A549 (cell line): ENCODE data around the gene SKIL. TPM values are rescaled to one million over a fixed set of nuclear protein-coding genes. Genes with fewer than 3 reads are reported as not detected.

Experiments
- ATAC-seq, 2 experiments: fragments of 200-7000 bp in 1 of 2; fragments of >200 bp in 1 of 2; cut with Nextera tagmentation in 1 of 2; cut with Tn5 transposase in 1 of 2; 3 replicates each; pipeline versions ENCODE4 v1.8.0 to v1.9.1; 2018 to 2020; ENCODE audit warnings: mild to moderate bottlenecking in 1 of 2, moderate library complexity in 1 of 2
- CTCF ChIA-PET: fragments of 300-600 bp; sonication (Branson Sonifier 250); formaldehyde crosslinking; extraction: SDS; loops from one replicate; lab custom pipeline; 2021; ENCODE audit warnings: antibody characterized with exemption, inconsistent platforms; lab: Yijun Ruan, JAX
- POLR2A ChIA-PET: fragments of 350-600 bp; formaldehyde crosslinking; extraction: SDS; loops from one replicate; lab custom pipeline; 2021; ENCODE audit warnings: antibody characterized with exemption, inconsistent platforms; lab: Yijun Ruan, JAX
- DNase-seq, 2 experiments: peaks; one replicate each; pipeline versions ENCODE4 v3.0.0 to v3.0.0-alpha.2; 2011 to 2016; ENCODE audit warnings: low read depth in 1 of 2, low spot score in 1 of 2
- FAIRE-seq: peaks from 2 replicates; lab custom pipeline; 2011; peaks lifted over from hg19 to GRCh38; lab: Jason Lieb, UNC
- H3K27ac ChIP-seq, 2 experiments: fragments of >200 bp; sonication (Bioruptor Twin); formaldehyde crosslinking; 3 replicates each; pipeline ENCODE4 v1.5.1; 2016 to 2017
- H3K4me1 ChIP-seq: fragments of >200 bp; sonication (Bioruptor Twin); formaldehyde crosslinking; 3 replicates; pipeline ENCODE4 v1.6.1; 2016
- H3K4me2 ChIP-seq: fragments of >200 bp; sonication (Bioruptor Twin); formaldehyde crosslinking; 3 replicates; pipeline ENCODE4 v1.6.1; 2016
- H3K4me3 ChIP-seq: fragments of >200 bp; sonication (Bioruptor Twin); formaldehyde crosslinking; 3 replicates; pipeline ENCODE4 v1.5.1; 2016
- H3K9me3 ChIP-seq: fragments of >200 bp; sonication (Bioruptor Twin); formaldehyde crosslinking; 3 replicates; pipeline ENCODE4 v1.6.1; 2016
- BCL3 ChIP-seq: fragments of >200 bp; sonication (Bioruptor Twin); formaldehyde crosslinking; IDR thresholded peaks from 3 replicates; pipeline ENCODE4 v1.6.1; 2016
- CBX8 ChIP-seq: fragments of 200-600 bp; sonication (generic); IDR thresholded peaks from 2 replicates; pipeline ENCODE4 v1.6.1; 2016
- E2F6 ChIP-seq: IDR thresholded peaks from 2 replicates; pipeline ENCODE4 v1.6.1; 2012; ENCODE audit warnings: low read depth, borderline replicate concordance
- EHF ChIP-seq: fragments of 250-450 bp; sonication (Bioruptor Pico); IDR thresholded peaks from 2 replicates; pipeline ENCODE4 v1.5.0; 2020; ENCODE audit warnings: mild to moderate bottlenecking
- EHMT2 ChIP-seq: fragments of 200-600 bp; sonication (generic); IDR thresholded peaks from 2 replicates; pipeline ENCODE4 v1.6.1; 2016; ENCODE audit warnings: antibody characterized with exemption, low read depth, mild to moderate bottlenecking, moderate library complexity
- GATA3 ChIP-seq: IDR thresholded peaks from 2 replicates; pipeline ENCODE4 v1.6.1; 2012; ENCODE audit warnings: borderline replicate concordance
- KDM5A ChIP-seq: fragments of 200-600 bp; sonication (generic); IDR thresholded peaks from 2 replicates; pipeline ENCODE4 v1.6.1; 2016; ENCODE audit warnings: antibody characterized with exemption, mild to moderate bottlenecking
- MYC ChIP-seq: IDR thresholded peaks from 2 replicates; pipeline ENCODE4 v1.6.1; 2012; ENCODE audit warnings: mild to moderate bottlenecking, inconsistent platforms, low read length, improper control_type of control experiment, borderline replicate concordance
- NPAS2 ChIP-seq: fragments of 250-450 bp; sonication (Bioruptor Pico); IDR thresholded peaks from 2 replicates; pipeline ENCODE4 v1.8.0; 2022; ENCODE audit warnings: mild to moderate bottlenecking, moderate library complexity, borderline replicate concordance
- NR3C1 ChIP-seq: fragments of >200 bp; sonication (Bioruptor Twin); formaldehyde crosslinking; IDR thresholded peaks from 3 replicates; pipeline ENCODE4 v1.6.1; 2017
- SMC3 ChIP-seq: fragments of >200 bp; sonication (Bioruptor Twin); formaldehyde crosslinking; IDR thresholded peaks from 3 replicates; pipeline ENCODE4 v1.6.1; 2018; ENCODE audit warnings: inconsistent platforms
- TFCP2L1 ChIP-seq: fragments of 250-450 bp; sonication (Bioruptor Pico); IDR thresholded peaks from 2 replicates; pipeline ENCODE4 v1.5.0; 2021; ENCODE audit warnings: mild to moderate bottlenecking
- TP53 ChIP-seq: fragments of 250-450 bp; sonication (Bioruptor Pico); IDR thresholded peaks from 2 replicates; pipeline ENCODE4 v1.5.0; 2021; ENCODE audit warnings: mild to moderate bottlenecking, moderate library complexity
- ZC3H11A ChIP-seq: fragments of 450-650 bp; IDR thresholded peaks from 2 replicates; pipeline ENCODE4 v1.6.1; 2014; ENCODE audit warnings: antibody characterized with exemption, mild to moderate bottlenecking
- ZFP36 ChIP-seq: fragments of 450-650 bp; IDR thresholded peaks from 2 replicates; pipeline ENCODE4 v1.6.1; 2014; ENCODE audit warnings: borderline replicate concordance; ENCODE audit not compliant: partially characterized antibody
- ZSCAN20 ChIP-seq: fragments of 250-450 bp; sonication (Bioruptor Pico); IDR thresholded peaks from 2 replicates; pipeline ENCODE4 v1.8.0; 2022; ENCODE audit warnings: mild to moderate bottlenecking, moderate library complexity
- polyA plus RNA-seq, 4 experiments: library from polyadenylated mRNA; depleted of rRNA in 3 of 4; stranded (reverse); fragments of >200 nt; fragmentation: RNase III in 1 of 4; extraction: RNeasy Plus Mini Kit Qiagen cat#74134 plus additional on column Dnase treatment in 1 of 4; gene quantifications; 2 replicates in 3 of 4; 3 replicates in 1 of 4; pipeline ENCODE4 v1.2.3, GENCODE V29; 2011 to 2017
- TF ChIP-seq, protein P1 (sequence below): fragments of >200 bp; sonication (Bioruptor Twin); formaldehyde crosslinking; IDR thresholded peaks from 3 replicates; pipeline ENCODE4 v1.5.1; 2016
- TF ChIP-seq, protein P2 (sequence below): fragments of >200 bp; sonication (Bioruptor Twin); formaldehyde crosslinking; IDR thresholded peaks from 2 replicates; pipeline ENCODE4 v1.6.1; 2016
- TF ChIP-seq, protein P3 (sequence below): IDR thresholded peaks from 2 replicates; pipeline ENCODE4 v1.6.1; 2012
- TF ChIP-seq, protein P4 (sequence below): fragments of 450-650 bp; IDR thresholded peaks from 2 replicates; pipeline ENCODE4 v1.6.1; 2014; ENCODE audit warnings: antibody characterized with exemption

Gene SKIL
- polyA plus RNA-seq, 2 of the 4 experiments (the other 2 are of a cell fraction), result 39.6 to 64.2 TPM

DNA sequence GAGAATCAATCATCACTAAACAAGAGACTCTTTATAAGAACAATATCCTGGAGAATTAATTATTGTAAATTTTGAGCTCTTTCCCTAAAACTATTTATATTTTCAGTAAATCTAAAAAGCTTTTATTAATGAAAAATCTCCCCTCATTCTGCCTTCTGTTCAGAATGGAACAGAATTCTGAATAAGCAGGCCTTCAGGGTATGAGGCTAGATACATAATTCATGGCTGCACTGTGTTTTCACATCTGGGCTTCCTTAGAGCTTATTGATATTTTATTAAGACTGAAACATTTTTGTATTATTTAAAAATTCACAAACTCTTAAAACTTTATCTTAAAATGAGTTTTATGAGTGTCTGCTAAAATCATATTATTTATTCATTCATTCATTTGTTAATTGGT, 85.9 kb downstream of the SKIL start:
- ChIA-PET POLR2A (no interaction called here), CTCF (interaction anchor here (1.3 to 2.2 kb wide), 4 partner anchors 9 to 29 kb away, joined by 3 to 6 read pairs (median 4); no protein-coding TSS in a partner anchor)
- Histone ChIP-seq H3K4me1 (no peaks in the 10 kb centered on the region), H3K4me3 (no peak overlapping the region), H3K9me3 (no peaks in the 10 kb centered on the region), H3K27ac (no peak overlapping the region), H3K4me2 (no peak overlapping the region)
- TF ChIP-seq KDM5A, result no peak
- TF ChIP-seq NPAS2 (CRISPR knock-in tag), result no peak
- TF ChIP-seq GATA3, result no peak
- no peak for TF ChIP-seq E2F6
- TF ChIP-seq, protein P1, sequence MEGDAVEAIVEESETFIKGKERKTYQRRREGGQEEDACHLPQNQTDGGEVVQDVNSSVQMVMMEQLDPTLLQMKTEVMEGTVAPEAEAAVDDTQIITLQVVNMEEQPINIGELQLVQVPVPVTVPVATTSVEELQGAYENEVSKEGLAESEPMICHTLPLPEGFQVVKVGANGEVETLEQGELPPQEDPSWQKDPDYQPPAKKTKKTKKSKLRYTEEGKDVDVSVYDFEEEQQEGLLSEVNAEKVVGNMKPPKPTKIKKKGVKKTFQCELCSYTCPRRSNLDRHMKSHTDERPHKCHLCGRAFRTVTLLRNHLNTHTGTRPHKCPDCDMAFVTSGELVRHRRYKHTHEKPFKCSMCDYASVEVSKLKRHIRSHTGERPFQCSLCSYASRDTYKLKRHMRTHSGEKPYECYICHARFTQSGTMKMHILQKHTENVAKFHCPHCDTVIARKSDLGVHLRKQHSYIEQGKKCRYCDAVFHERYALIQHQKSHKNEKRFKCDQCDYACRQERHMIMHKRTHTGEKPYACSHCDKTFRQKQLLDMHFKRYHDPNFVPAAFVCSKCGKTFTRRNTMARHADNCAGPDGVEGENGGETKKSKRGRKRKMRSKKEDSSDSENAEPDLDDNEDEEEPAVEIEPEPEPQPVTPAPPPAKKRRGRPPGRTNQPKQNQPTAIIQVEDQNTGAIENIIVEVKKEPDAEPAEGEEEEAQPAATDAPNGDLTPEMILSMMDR, result no peak
- TF ChIP-seq MYC, result no peak
- TF ChIP-seq BCL3, result no peak
- TF ChIP-seq TP53 (CRISPR knock-in tag), result no peak
- TF ChIP-seq EHMT2, result no peak
- no peak for TF ChIP-seq ZFP36
- TF ChIP-seq, protein P2, sequence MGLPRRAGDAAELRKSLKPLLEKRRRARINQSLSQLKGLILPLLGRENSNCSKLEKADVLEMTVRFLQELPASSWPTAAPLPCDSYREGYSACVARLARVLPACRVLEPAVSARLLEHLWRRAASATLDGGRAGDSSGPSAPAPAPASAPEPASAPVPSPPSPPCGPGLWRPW, result no peak
- no peak for TF ChIP-seq CBX8
- no peak for TF ChIP-seq ZSCAN20
- TF ChIP-seq TFCP2L1, result no peak
- no peak for TF ChIP-seq ZC3H11A
- no peak for TF ChIP-seq SMC3
- TF ChIP-seq NR3C1, result no peak
- no peak for TF ChIP-seq EHF
- TF ChIP-seq, protein P3, sequence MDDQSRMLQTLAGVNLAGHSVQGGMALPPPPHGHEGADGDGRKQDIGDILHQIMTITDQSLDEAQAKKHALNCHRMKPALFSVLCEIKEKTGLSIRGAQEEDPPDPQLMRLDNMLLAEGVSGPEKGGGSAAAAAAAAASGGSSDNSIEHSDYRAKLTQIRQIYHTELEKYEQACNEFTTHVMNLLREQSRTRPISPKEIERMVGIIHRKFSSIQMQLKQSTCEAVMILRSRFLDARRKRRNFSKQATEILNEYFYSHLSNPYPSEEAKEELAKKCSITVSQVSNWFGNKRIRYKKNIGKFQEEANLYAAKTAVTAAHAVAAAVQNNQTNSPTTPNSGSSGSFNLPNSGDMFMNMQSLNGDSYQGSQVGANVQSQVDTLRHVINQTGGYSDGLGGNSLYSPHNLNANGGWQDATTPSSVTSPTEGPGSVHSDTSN, result no peak
- TF ChIP-seq, protein P4, sequence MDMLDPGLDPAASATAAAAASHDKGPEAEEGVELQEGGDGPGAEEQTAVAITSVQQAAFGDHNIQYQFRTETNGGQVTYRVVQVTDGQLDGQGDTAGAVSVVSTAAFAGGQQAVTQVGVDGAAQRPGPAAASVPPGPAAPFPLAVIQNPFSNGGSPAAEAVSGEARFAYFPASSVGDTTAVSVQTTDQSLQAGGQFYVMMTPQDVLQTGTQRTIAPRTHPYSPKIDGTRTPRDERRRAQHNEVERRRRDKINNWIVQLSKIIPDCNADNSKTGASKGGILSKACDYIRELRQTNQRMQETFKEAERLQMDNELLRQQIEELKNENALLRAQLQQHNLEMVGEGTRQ, result no peak
- no peak for FAIRE-seq
- no peak for ATAC-seq
- DNase-seq, result no peak

Other genes with a start within 250 kb of the SKIL start
- gene PHC3, start 176.0 kb upstream of the SKIL start, polyA plus RNA-seq (2011; rRNA removed), result 49.1 and 68.8 TPM in 2 replicates
- 9.6 to 10.8 TPM (median 10.4 TPM) in 3 replicates for gene PHC3, start 176.0 kb upstream of the SKIL start, polyA plus RNA-seq (2017; fragmentation: RNase III; extraction: RNeasy Plus Mini Kit Qiagen cat#74134 plus additional on column Dnase treatment)
- gene PRKCI, start 135.3 kb upstream of the SKIL start, polyA plus RNA-seq (2011; rRNA removed), result 31.2 and 52.6 TPM in 2 replicates
- 19.2 to 20.8 TPM (median 19.7 TPM) in 3 replicates for gene PRKCI, start 135.3 kb upstream of the SKIL start, polyA plus RNA-seq (2017; fragmentation: RNase III; extraction: RNeasy Plus Mini Kit Qiagen cat#74134 plus additional on column Dnase treatment)
- gene CLDN11, start 61.2 kb downstream of the SKIL start, polyA plus RNA-seq (2011; rRNA removed), result 0.42 and 0.44 TPM in 2 replicates
- gene CLDN11, start 61.2 kb downstream of the SKIL start, polyA plus RNA-seq (2017; fragmentation: RNase III; extraction: RNeasy Plus Mini Kit Qiagen cat#74134 plus additional on column Dnase treatment), result 0.42 to 0.61 TPM (median 0.56 TPM) in 3 replicates
- not detected in 2 replicates for gene SLC7A14, start 228.4 kb downstream of the SKIL start, polyA plus RNA-seq (2011; rRNA removed)
- gene SLC7A14, start 228.4 kb downstream of the SKIL start, polyA plus RNA-seq (2017; fragmentation: RNase III; extraction: RNeasy Plus Mini Kit Qiagen cat#74134 plus additional on column Dnase treatment), result not detected in 3 replicates